K562 (cell line): ENCODE measurements around the gene SLC4A2. TPM values are rescaled to one million over a fixed set of nuclear protein-coding genes. Genes with fewer than 3 reads are reported as not detected.

Experiments
- ARHGAP35 ChIP-seq: fragments of 450-650 bp; IDR thresholded peaks from 2 replicates; pipeline ENCODE4 v1.6.1; 2018; ENCODE audit not compliant: partially characterized antibody
- MNT ChIP-seq, 2 experiments: fragments of 450-650 bp; conservative IDR thresholded peaks; 2 replicates each; pipeline ENCODE4 v1.6.1; 2017; ENCODE audit warnings: mild to moderate bottlenecking in 2 of 2, moderate library complexity in 2 of 2
- NEUROD1 ChIP-seq: fragments of 150-350 bp; IDR thresholded peaks from 2 replicates; pipeline ENCODE4 v1.6.1; 2014; ENCODE audit warnings: borderline replicate concordance, low read length, low read depth; ENCODE audit not compliant: partially characterized antibody
- NR2C1 ChIP-seq, 2 experiments: fragments of 450-650 bp; IDR thresholded peaks; 2 replicates each; pipeline ENCODE4 v1.6.1; 2017; ENCODE audit warnings: mild to moderate bottlenecking in 2 of 2, antibody characterized with exemption in 1 of 2, inconsistent platforms in 1 of 2, missing compliant biosample characterization in 1 of 2, missing genetic modification characterization in 1 of 2
- TCF7L2 ChIP-seq: fragments of 150-350 bp; IDR thresholded peaks from 2 replicates; pipeline ENCODE4 v1.6.1; 2016; ENCODE audit warnings: low read depth, mild to moderate bottlenecking, low read length, moderate library complexity
- TCFL5 ChIP-seq: fragments of 250-450 bp; sonication (Bioruptor Pico); conservative IDR thresholded peaks from 2 replicates; pipeline ENCODE4 v1.6.1; 2021; ENCODE audit warnings: mild to moderate bottlenecking, moderate library complexity, matching md5 sums
- TEAD4 ChIP-seq, 2 experiments: sonication (generic) in 1 of 2; formaldehyde crosslinking in 1 of 2; IDR thresholded peaks; 2 replicates each; pipeline versions ENCODE4 v1.6.1 to v1.8.0; 2012 to 2022; ENCODE audit warnings: borderline replicate concordance in 1 of 2, inconsistent platforms in 1 of 2, low read length in 1 of 2, mild to moderate bottlenecking in 1 of 2, missing genetic modification reagents in 1 of 2
- WHSC1 ChIP-seq: IDR thresholded peaks from one replicate; pipeline ENCODE4 v1.6.1; 2012; ENCODE audit warnings: low read length, control low read depth, inconsistent platforms
- ZBTB11 ChIP-seq, 3 experiments: fragments of 200-800 bp in 1 of 3; fragments of 250-450 bp in 1 of 3; fragments of 450-650 bp in 1 of 3; sonication (Bioruptor Pico) in 1 of 3; sonication (Bioruptor generic) in 1 of 3; formaldehyde crosslinking in 1 of 3; IDR thresholded peaks; 2 replicates each; pipeline versions ENCODE4 v1.6.1 to v1.8.0; 2016 to 2022; ENCODE audit warnings: mild to moderate bottlenecking in 2 of 3, missing genetic modification characterization in 2 of 3, missing compliant biosample characterization in 1 of 3, moderate library complexity in 1 of 3
- ZBTB34 ChIP-seq: fragments of 250-450 bp; sonication (Bioruptor Pico); IDR thresholded peaks from 2 replicates; pipeline ENCODE4 v1.8.0; 2021; ENCODE audit warnings: mild to moderate bottlenecking, moderate library complexity
- ZFP1 ChIP-seq: fragments of 450-650 bp; formaldehyde crosslinking; IDR thresholded peaks from 2 replicates; pipeline ENCODE4 v1.4.0; 2020; ENCODE audit warnings: mild to moderate bottlenecking, mixed read lengths
- ZFP30 ChIP-seq: fragments of 250-450 bp; sonication (Bioruptor Pico); IDR thresholded peaks from 2 replicates; pipeline ENCODE4 v1.8.0; 2022; ENCODE audit warnings: moderate library complexity, mild to moderate bottlenecking, inconsistent platforms, borderline replicate concordance
- polyA plus RNA-seq, 8 experiments: library from polyadenylated mRNA; depleted of rRNA in 4 of 8; stranded (reverse) in 5 of 8; unstranded in 3 of 8; fragments of >200 nt; fragmentation: Nextera tagmentation in 2 of 8; fragmentation: Illumina TruSeq in 1 of 8; extraction: Ambion mirVana in 2 of 8; extraction: Trizol in 1 of 8; gene quantifications; 2 replicates each; pipeline versions ENCODE4 v1.2.1 to v1.2.3, GENCODE V29; 2011 to 2014; ENCODE audit warnings: inconsistent platforms in 1 of 8, missing spikeins in 1 of 8
- total RNA-seq, 7 experiments: library from RNA; depleted of rRNA in 6 of 7; stranded (reverse); fragments of >200 nt in 6 of 7; fragmentation: Illumina TruSeq in 2 of 7; extraction: Trizol in 2 of 7; gene quantifications; 2 replicates each; pipeline versions ENCODE4 v1.2.1 to v1.2.3, GENCODE V29; 2011 to 2021; ENCODE audit warnings: low replicate concordance in 1 of 7

Gene SLC4A2
- total and polyA plus RNA-seq, 9 of the 15 experiments (the other 6 are each of a cell fraction or from before 2014, with no cell fraction given) = 11.4 to 375 (median 130) TPM

- TF ChIP-seq NR2C1 (IDR thresholded peaks at IDR 0.05) = no peak
- peak; percentile 41; the same call in 1 of the 2 replicates for TF ChIP-seq NR2C1 (tag; IDR thresholded peaks at IDR 0.05)
- no peak for TF ChIP-seq TCFL5 (CRISPR knock-in tag)
- no peak for TF ChIP-seq ZFP1
- TF ChIP-seq ARHGAP35 = no peak
- no peak for TF ChIP-seq ZFP30 (CRISPR knock-in tag)
- no peak for TF ChIP-seq ZBTB34
- TF ChIP-seq MNT (conservative IDR thresholded peaks at IDR 0.05) = peak; percentile 89 to 93
- no peak for TF ChIP-seq WHSC1
- peak; percentile 97 for TF ChIP-seq NEUROD1
- TF ChIP-seq TCF7L2 = no peak
- no peak for TF ChIP-seq ZBTB11 (CRISPR knock-in tag; IDR thresholded peaks at IDR 0.05)
- peak; percentile 75 for TF ChIP-seq TEAD4 (IDR thresholded peaks at IDR 0.05; ENCODE audit: low read length)
- TF ChIP-seq TEAD4 (CRISPR knock-in tag; IDR thresholded peaks at IDR 0.05; ENCODE audit: borderline replicate concordance) = no peak
Measured at GRCh38 chr7:151010307-151011096, 48.9 kb upstream of the SLC4A2 start (continued).
